ENCODE data around the gene ANKRD27. TPM values are rescaled to one million over a fixed set of nuclear protein-coding genes. Genes with fewer than 3 reads are reported as not detected.
"Not testable (repeated sequence)": the region's sequence is repeated elsewhere in the genome, so short reads cannot be mapped to it uniquely, and the experiment has no call there.

Gene ANKRD27
- total RNA-seq, result 10 to 100 TPM; 44.8 to 47.3 TPM

- POLR2A ChIA-PET, result interaction anchor here (1.0 to 2.5 kb wide), 2 partner anchors 17 to 18 kb away, joined by 4 to 16 read pairs; partner anchors contain the start of gene NUDT19
- CTCF ChIA-PET, result interaction anchor here (1.6 kb wide), 1 partner anchor 75 kb away, joined by 4 read pairs; no protein-coding TSS in a partner anchor
These were observed at the start of gene ANKRD27 for GRCh38 chr19:32674931-32675719. Gene ANKRD27, minus strand, starts transcription at chr19:32675180. Its CDS starts 16,165 bp downstream, at chr19:32659015.

- POLR2A ChIA-PET, result no interaction called here
- CTCF ChIA-PET, result no interaction called here
These were observed 45.9 kb upstream of the ANKRD27 start for GRCh38 chr19:32720936-32721250.

- ChIA-PET POLR2A (no interaction called here), CTCF (no interaction called here)
These were observed 45.4 kb upstream of the ANKRD27 start for GRCh38 chr19:32720216-32720935.

- ChIA-PET CTCF (no interaction called here), POLR2A (no interaction called here)
These were observed 44.7 kb upstream of the ANKRD27 start, which contains the start of gene TDRD12 for GRCh38 chr19:32719611-32720059. Gene TDRD12, plus strand, starts transcription at chr19:32719767. Its CDS starts 306 bp downstream, at chr19:32720073.

- ChIA-PET CTCF (no interaction called here), POLR2A (no interaction called here)
These were observed 43.3 kb upstream of the ANKRD27 start for GRCh38 chr19:32718286-32718685.

- POLR2A ChIA-PET, result no interaction called here
- CTCF ChIA-PET, result interaction anchor here (0.5 kb wide), 1 partner anchor 36 kb away, joined by 5 read pairs; no protein-coding TSS in a partner anchor
These were observed 42.5 kb upstream of the ANKRD27 start for GRCh38 chr19:32717496-32717895.

GRCh38 chr19:32716203-32716602 is 41.2 kb upstream of the ANKRD27 start:
- ChIA-PET POLR2A (interaction anchor here (0.6 kb wide), 1 partner anchor 388 kb away, joined by 5 read pairs; no protein-coding TSS in a partner anchor), CTCF (interaction anchor here (0.7 kb wide), 1 partner anchor 68 kb away, joined by 3 read pairs; no protein-coding TSS in a partner anchor)

GRCh38 chr19:32711747-32712146 is 36.8 kb upstream of the ANKRD27 start:
- ChIA-PET CTCF (no interaction called here), POLR2A (no interaction called here)

- ChIA-PET POLR2A (interaction anchor here (1.7 kb wide), 1 partner anchor 18 kb away, joined by 6 read pairs; the partner anchor contains the start of gene NUDT19), CTCF (no interaction called here)
These were observed 34.1 kb upstream of the ANKRD27 start for GRCh38 chr19:32709032-32709431.

- ChIA-PET CTCF (no interaction called here), POLR2A (interaction anchor here (0.5 to 1.7 kb wide), 2 partner anchors 17 to 428 kb away, joined by 6 read pairs; partner anchors contain the start of gene NUDT19)
These were observed 33.5 kb upstream of the ANKRD27 start for GRCh38 chr19:32708457-32708856.

GRCh38 chr19:32704006-32704405 is 29.0 kb upstream of the ANKRD27 start:
- CTCF ChIA-PET, result interaction anchor here (0.6 kb wide), 2 partner anchors 98 to 248 kb away, joined by 3 to 4 read pairs; no protein-coding TSS in a partner anchor
- POLR2A ChIA-PET, result not testable (repeated sequence)

GRCh38 chr19:32702010-32702409 is 27.0 kb upstream of the ANKRD27 start:
- CTCF ChIA-PET, result no interaction called here
- POLR2A ChIA-PET, result no interaction called here

- POLR2A ChIA-PET, result interaction anchor here (0.6 to 1.2 kb wide), 2 partner anchors 9 to 373 kb away, joined by 3 to 4 read pairs; partner anchors contain the start of gene NUDT19
- CTCF ChIA-PET, result not testable (repeated sequence)
These were observed 25.1 kb upstream of the ANKRD27 start for GRCh38 chr19:32700129-32700528.

GRCh38 chr19:32696771-32697170 is 21.8 kb upstream of the ANKRD27 start:
- CTCF ChIA-PET, POLR2A ChIA-PET: not testable (repeated sequence)

GRCh38 chr19:32695506-32695905 is 20.5 kb upstream of the ANKRD27 start:
- CTCF ChIA-PET, POLR2A ChIA-PET: not testable (repeated sequence)

GRCh38 chr19:32694851-32695250 is 19.9 kb upstream of the ANKRD27 start:
- POLR2A ChIA-PET, CTCF ChIA-PET: not testable (repeated sequence)

GRCh38 chr19:32694316-32694715 is 19.3 kb upstream of the ANKRD27 start:
- POLR2A ChIA-PET, CTCF ChIA-PET: not testable (repeated sequence)

GRCh38 chr19:32693151-32694108 is 18.4 kb upstream of the ANKRD27 start:
- ChIA-PET POLR2A (interaction anchor here (1.0 to 1.2 kb wide), 2 partner anchors 18 to 387 kb away, joined by 3 to 4 read pairs; partner anchors contain the start of genes ANKRD27 and GPATCH1), CTCF (interaction anchor here (0.6 kb wide), 1 partner anchor 129 kb away, joined by 3 read pairs; no protein-coding TSS in a partner anchor)

- CTCF ChIA-PET, result interaction anchor here (0.6 kb wide), 1 partner anchor 128 kb away, joined by 3 read pairs; no protein-coding TSS in a partner anchor
- POLR2A ChIA-PET, result interaction anchor here (1.0 to 1.2 kb wide), 2 partner anchors 18 to 388 kb away, joined by 3 to 4 read pairs; partner anchors contain the start of genes ANKRD27 and GPATCH1
These were observed 17.7 kb upstream of the ANKRD27 start for GRCh38 chr19:32692727-32693061.

All from activated CD8-positive, alpha-beta memory T cell treated with anti-CD3 and anti-CD28 coated beads for 36 hours (primary cell).